Right kidney (tissue), 1 donor: ENCODE measurements around the gene NSFL1C.
A peak's percentile ranks its signal among the peaks of the same experiment; 100 is the strongest.

ENCODE experiments used
- DNase-seq: peaks from one replicate; pipeline ENCODE4 v3.0.0-alpha.2; 2016

Gene NSFL1C

DNA sequence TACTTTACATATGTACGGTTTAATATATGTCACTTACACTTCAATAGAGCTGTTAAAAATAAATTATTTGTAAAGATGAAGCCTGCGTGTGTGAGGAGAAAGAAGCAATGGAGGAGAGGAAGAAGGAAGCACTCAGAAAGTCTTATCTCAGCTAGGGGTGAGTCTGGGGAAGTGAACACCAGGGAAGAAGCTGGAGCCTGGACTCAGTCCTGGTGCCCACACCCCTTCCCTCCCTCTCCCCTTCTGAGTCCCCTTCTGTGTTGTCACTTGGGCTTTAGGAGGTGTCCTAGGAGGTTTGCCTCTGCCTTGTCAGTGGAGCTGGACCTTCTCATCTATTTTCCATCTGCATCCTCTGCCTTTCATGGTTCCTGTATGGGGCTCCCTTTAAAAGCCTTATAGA, 22.7 kb upstream of the NSFL1C start:
- no peak for DNase-seq

- DNase-seq, result no peak
These were observed 19.9 kb upstream of the NSFL1C start for GRCh38 chr20:1486566-1486965.

- DNase-seq, result no peak
These were observed 17.9 kb upstream of the NSFL1C start for GRCh38 chr20:1484438-1485116.

- no peak for DNase-seq
These were observed 13.4 kb upstream of the NSFL1C start for GRCh38 chr20:1479831-1480595.

DNA sequence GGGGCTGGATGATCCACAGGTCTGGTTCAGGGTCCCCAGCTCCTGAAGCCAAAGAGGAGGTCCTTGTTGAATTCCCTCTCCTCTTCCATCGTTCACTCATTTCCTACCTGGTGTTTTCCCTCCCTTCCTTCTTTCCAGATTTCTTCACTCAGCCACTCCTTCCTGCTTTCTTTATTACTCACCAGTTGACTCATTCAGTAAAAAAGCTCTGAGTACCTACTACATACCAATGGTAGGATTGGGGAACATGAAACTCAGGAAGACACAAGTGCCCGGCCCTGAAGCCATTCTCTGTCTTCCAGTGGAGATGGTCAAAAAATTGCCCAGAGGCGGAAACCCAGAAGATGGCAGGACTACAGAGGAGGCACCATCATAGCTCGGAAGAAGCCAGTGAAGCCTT, 11.9 kb upstream of the NSFL1C start:
- no peak for DNase-seq

DNA sequence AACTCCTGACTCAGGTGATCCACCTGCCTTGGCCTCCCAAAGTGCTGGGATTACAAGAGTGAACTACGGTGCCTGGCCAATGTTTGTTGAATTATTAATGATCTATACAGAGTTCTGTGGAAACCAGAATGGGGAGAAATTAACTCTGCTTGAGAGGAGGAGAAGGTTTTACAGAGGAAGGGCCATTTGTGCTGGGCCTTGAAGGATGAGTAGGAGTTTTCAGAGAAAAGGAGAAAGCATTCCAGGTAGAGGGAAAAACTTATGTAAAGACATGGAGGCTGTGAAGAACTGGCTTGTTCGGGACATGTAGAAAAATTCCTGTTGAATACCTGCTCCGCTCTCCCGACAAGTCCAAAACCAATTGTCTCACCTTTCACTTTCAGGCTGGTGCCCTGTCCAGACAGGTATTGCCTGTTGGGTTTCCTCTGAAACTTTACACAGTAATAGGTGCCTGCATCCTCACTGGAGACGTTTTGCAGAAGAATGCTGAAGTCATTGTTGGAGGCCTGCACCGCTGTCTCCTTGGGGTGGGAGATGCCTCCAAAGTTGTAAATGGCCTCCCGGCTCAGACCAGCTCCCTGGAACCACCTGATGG, 11.3 kb upstream of the NSFL1C start:
- no peak for DNase-seq

DNA sequence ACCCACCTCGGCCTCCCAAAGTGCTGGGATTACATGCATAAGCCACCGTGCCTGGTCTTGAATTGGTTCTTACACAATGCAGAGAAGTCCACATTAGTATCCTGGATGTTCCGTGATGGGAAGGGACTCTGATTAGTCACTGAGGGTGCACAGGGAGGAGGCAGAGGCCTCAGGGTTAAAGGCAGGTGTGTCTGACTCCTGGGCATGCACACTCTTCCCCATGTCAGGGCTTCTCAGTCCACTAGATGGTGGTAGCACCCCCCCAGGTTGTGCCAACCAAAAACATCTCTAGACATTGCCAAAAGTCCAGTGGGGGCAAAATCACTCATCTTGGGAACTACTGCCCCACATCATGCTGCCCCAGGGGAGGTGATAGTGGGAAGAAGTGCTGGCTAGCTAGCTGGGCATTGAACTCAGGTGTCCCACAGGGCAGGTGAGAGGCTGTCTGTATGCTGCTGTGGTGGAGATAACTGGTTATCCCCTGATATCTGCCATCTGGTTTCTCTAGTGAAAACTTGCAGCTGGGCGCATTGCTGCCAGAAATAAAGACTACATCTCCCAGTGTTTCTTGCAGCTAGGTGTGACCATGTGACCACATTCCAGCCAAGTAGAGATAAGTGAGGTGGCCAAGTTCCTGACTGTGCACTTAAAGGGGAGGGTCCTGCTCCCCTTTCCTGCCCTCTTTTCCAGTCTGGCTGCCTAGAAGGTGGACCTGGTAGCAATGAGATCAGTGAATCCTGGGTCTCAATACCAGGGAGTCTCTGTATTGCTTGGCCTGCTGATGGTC, 8.4 kb upstream of the NSFL1C start:
- DNase-seq, result no peak

DNA sequence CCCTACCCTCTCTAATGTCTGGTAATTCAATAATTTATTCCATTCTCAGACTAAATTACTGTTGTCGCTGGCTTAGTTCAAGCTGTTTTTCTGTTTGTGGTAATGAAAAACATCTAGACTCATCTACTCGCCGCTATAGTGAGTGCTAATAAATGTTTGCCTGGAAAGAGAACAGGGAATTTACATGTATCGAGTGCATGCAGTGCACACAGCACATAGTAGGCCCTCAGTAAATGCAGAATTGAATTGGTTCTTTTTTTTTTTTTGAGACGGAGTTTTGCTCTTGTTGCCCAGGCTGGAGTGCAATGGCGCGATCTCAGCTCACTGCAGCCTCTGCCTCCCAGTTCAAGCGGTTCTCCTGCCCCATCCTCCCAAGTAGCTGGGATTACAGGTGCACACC, 7.7 kb upstream of the NSFL1C start:
- no peak for DNase-seq

GRCh38 chr20:1473246-1474220, 6.9 kb upstream of the NSFL1C start:
- DNase-seq, result no peak

DNA sequence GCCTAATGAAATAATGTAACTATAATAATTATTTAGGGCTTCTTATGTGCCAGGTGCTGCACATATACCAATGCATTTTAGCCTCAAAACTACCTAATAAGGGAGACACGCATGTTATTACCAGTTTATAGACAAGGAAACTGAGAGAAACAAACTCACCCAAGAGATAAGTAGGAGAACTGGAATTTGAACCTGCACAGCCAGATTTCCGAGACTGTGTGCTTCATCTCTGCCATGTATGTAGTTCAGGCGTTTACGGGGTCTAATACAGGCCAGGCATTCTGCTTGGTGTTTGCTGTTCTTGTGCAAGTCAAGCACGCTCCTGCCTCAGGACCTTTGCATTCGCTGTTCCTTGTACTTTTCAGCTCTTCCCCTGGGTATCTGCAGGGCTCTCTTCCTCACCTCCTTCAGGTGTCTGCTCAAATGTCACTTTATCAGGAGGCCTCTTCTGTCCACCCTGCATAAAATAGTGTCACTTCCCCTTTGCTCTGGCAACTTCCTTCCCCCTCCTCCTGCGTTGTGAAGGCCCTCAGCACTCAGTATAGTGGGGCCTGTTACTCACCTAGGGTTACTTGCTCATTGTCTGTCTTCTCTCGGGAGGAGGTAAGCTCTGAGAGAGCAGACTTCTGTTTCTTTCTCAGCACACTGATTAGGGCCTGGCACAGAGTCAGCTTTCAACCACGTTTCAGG, 6.1 kb upstream of the NSFL1C start:
- DNase-seq, result no peak

- no peak for DNase-seq
These were observed 4.6 kb upstream of the NSFL1C start for GRCh38 chr20:1471242-1471641.

DNA sequence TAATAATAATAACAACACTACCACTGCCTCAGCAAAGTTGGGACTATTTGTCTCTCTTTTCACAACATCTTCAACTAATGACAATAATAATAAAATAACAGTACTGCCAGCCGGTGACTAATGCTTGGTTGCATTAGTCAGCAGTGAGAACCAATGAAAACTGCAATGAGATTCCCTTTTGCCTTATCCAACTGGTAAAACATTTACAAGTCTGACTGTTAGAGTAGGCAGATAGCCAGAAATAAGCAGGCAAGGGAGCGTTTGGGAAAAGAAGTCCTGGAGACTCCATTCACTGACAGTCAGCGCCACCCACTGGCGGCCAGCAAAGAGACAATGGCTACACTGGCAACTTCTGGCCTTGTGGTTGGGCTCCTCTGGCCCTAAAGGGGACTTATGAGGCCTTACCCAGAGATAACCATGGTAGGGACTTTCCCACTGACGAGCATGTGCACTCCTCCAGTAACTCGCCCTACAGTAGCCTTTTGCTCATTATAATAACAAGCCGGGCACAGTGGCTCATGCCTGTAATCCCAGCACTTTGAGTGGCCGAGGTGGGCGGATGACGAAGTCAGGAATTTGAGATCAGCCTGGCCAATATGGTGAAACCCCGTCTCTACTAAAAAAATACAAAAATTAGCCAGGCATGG, 3.4 kb upstream of the NSFL1C start:
- DNase-seq, result peak; percentile 31

DNA sequence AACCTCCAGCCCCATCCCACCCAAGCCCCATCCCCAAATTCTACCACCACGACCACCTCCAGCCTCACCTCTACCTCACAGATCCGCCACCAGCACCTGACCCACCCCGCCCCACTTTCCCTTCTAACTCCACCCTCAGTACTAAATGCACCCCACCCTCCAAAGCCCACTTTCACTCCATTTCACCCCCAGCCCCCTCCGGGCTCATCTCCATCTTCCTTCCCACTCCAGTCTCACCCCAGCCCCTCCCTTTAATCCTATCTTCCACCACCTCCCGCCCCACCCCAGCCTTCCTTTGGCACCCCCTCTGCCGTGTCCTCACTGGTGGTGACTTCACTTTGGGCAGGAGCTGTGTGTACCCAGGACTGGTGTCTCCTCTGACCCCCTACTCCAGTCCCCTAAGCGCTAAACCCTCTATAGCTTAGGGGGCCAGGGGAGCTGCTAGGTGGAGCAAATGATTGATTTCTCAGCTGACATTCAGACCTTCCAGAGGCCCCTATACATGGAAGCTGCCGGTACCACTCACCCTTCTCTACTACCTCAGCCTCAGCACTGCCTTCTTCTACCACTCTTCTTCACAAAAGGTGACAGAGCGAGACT, 2.8 kb upstream of the NSFL1C start:
- no peak for DNase-seq

GRCh38 chr20:1468117-1468624, 1.5 kb upstream of the NSFL1C start:
- DNase-seq, result no peak

DNA sequence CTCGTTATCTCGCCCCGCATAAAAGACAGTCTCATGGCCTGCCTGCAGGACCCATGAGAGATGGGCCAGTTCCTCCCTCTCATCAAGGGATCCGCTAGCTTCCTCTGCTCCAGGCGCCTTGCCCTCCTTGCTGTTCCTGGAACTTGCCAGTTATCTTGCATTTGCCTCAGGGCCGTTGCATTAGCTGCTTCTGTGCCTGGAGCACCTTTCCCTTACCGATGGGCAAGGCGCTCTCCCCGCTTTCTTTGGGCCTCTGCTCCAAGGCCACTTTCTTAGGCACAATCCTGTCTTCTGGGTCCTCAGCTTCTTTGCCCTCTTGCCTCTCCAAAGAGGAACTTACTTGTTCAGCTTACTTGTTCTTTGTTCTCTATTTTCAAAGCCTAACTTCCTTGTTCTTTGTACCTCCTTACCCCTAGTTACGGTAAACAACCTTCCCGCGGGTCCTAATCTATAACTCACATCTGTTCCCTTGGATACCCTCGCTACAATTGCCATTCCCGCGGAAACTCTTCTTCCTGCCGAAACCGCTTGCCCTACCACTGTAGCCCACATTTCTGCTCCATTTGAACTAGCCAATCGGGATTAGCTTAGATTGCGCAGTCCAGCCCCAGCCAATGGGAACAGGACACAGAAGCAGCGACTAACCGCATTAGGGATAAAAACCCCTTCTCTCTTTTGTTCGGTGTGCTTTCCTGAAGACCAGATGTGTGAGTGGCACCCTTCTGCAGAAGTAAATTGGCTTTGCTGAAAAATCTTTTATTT, 887 bp upstream of the NSFL1C start:
- DNase-seq, result no peak

DNA sequence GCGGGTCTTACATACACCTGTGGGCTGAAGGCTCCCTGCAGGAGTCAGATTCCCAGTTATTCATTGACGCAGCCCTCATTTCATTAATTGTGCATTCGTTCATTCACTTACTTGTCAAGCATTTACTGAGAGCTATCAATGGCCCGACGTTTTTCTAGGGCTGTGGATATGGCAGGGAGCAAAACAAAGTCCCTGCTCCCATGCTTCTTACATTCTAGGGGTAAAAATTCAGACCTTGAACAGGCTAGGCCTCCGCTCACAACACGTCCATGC, 369 bp upstream of the NSFL1C start:
- no peak for DNase-seq

GRCh38 chr20:1465470-1466210, 1.0 kb downstream of the NSFL1C start:
- no peak for DNase-seq

DNA sequence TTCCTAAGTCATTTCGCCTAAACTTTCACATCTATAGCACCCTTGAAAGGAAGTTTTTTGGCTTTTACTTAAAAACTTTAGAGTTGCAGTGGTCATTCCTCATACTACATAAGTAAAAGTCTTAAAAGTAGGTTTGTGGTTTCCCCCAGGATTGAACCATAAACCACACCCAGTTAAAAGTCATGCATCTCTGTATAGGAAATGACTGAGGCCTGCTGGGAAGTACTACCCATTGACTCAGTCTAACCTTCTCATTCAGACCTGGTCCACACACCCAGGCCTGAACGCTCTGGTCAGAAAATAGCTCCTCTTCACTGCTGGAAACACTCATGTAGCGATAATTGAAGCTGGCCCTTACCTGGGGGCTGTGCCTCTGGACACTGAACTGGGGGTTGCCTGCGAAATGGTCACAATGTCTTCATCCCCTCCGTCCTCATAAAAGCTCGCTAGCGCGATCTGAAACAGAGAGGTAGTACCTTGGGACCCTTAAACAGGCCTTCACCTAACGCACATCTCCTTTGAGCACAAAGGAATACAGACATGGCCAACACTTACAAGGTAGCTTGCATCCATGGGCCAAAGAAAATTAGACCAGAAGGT, 2.6 kb downstream of the NSFL1C start:
- DNase-seq, result no peak
